D721Med (cell line): ENCODE data around the gene WDR4.
"Not testable (repeated sequence)": the region's sequence is repeated elsewhere in the genome, so short reads cannot be mapped to it uniquely, and the experiment has no call there.

Experiments
- DNase-seq: peaks from one replicate; pipeline ENCODE4 v3.0.0; 2011; ENCODE audit warnings: low spot score; ENCODE audit not compliant: insufficient read length
- FAIRE-seq: peaks from 2 replicates; lab custom pipeline; 2011; peaks lifted over from hg19 to GRCh38; lab: Jason Lieb, UNC
- TF ChIP-seq, protein P1 (sequence below): IDR thresholded peaks from 2 replicates; pipeline ENCODE4 v1.5.1; 2012; ENCODE audit warnings: mild to moderate bottlenecking, control low read depth; ENCODE audit not compliant: insufficient read depth; ENCODE audit errors: missing control alignments

Gene WDR4

GRCh38 chr21:42847726-42848125, 31.6 kb downstream of the WDR4 start:
- FAIRE-seq (no peak), DNase-seq (no peak)
- TF ChIP-seq, protein P1, sequence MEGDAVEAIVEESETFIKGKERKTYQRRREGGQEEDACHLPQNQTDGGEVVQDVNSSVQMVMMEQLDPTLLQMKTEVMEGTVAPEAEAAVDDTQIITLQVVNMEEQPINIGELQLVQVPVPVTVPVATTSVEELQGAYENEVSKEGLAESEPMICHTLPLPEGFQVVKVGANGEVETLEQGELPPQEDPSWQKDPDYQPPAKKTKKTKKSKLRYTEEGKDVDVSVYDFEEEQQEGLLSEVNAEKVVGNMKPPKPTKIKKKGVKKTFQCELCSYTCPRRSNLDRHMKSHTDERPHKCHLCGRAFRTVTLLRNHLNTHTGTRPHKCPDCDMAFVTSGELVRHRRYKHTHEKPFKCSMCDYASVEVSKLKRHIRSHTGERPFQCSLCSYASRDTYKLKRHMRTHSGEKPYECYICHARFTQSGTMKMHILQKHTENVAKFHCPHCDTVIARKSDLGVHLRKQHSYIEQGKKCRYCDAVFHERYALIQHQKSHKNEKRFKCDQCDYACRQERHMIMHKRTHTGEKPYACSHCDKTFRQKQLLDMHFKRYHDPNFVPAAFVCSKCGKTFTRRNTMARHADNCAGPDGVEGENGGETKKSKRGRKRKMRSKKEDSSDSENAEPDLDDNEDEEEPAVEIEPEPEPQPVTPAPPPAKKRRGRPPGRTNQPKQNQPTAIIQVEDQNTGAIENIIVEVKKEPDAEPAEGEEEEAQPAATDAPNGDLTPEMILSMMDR, result no peak

DNA sequence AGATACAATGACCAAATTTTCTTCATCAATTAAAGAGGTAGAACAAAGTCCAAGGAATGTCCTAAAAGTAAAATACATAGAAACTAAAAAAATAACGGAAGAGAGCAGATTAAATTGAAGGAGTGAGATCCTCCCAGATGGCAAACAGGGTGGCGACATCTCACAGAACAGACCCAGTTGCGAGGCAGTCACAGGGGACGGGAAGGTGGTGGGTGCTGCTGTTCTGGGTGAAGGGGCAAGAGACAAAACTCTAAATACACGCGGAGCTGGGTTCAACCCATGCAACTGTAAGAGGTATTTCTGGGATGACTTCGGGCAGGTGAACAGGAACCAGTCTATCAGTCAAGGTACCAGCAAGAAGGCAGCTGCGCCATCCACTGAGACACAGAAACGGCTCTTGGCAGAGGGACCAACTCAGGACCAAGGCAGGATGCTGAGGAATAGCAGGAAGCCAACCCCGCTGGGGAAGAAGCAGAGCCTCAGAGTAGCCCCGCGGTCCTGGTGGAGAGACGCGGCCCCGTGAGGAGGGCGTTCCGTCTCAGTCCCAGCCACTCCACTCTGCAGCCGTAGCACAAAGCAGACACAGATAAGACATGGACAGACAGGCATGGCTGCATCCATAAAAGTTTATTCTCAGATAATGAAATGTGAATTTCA, 32.2 kb downstream of the WDR4 start:
- FAIRE-seq (no peak), DNase-seq (no peak)
- TF ChIP-seq, protein P1, result no peak

DNA sequence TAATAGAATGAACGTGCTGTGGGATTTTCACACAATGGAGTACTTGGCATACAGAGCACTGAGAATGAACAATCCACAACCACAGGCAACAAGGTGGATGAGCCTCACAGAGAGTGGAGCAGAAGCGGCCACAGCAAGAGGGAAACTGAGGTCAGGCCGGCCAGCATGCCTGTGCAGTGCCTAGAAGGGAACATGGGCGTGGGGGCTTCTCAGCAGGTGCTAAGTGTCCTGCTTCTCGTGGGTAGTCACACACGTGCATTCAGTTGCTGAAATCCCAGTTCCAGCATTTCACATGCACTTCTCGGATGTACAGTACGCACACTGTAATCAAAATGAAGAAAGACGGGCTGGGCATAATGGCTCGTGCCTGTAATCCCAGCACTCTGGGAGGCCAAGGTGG, 33.1 kb downstream of the WDR4 start:
- DNase-seq (no peak), FAIRE-seq (no peak)
- TF ChIP-seq, protein P1, result no peak

GRCh38 chr21:42845296-42845965, 33.9 kb downstream of the WDR4 start:
- TF ChIP-seq, protein P1, result no peak
- DNase-seq, result peak; percentile 3
- no peak for FAIRE-seq

- TF ChIP-seq, protein P1, result no peak
- no peak for DNase-seq
- no peak for FAIRE-seq
Observed at GRCh38 chr21:42844411-42845113, 34.8 kb downstream of the WDR4 start.

GRCh38 chr21:42843056-42843455, 36.3 kb downstream of the WDR4 start:
- no peak for DNase-seq
- TF ChIP-seq, protein P1, result no peak
- no peak for FAIRE-seq

DNA sequence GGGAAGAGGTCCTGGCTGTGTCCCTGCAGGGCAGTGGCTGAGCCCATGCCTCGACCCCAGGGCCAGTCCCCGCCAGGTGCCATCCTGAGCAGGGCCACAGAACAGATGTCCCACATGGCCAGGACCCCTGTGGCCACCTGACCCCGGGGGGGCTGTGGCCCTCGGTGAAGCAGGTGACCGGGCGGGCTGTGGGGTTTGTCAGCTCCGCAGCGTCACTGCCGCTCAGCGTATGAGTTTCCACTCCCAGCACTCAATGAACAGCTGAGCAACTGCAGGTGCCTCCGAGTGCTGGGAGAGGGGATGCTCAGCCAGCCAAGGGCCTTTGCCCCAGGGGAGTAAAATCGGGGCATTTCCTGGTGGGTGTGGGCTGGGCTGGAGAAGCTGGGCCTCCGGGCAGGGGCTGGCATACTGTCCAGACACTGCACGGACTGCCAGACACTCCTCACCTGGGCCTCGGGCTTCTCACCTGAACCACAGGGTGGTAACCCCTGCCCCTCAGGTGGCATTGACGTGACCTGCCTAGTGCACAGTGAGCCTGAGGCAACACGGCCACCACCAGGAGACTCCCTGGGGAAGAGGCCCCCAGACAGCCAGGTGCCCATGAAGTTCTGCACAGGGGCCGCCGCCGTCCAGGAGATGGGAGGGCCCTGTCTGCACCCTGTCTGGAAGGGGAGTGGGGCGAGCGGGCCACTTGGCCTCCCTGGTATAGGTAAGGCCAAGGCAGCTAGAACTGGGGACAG, 37.3 kb downstream of the WDR4 start:
- FAIRE-seq, DNase-seq: not testable (repeated sequence)
